ENCODE data around the gene VKORC1. TPM values are rescaled to one million over a fixed set of nuclear protein-coding genes. Genes with fewer than 3 reads are reported as not detected.

The VKORC1 gene
- 112 and 118 TPM in 2 replicates for polyA plus RNA-seq (2013)

DNA sequence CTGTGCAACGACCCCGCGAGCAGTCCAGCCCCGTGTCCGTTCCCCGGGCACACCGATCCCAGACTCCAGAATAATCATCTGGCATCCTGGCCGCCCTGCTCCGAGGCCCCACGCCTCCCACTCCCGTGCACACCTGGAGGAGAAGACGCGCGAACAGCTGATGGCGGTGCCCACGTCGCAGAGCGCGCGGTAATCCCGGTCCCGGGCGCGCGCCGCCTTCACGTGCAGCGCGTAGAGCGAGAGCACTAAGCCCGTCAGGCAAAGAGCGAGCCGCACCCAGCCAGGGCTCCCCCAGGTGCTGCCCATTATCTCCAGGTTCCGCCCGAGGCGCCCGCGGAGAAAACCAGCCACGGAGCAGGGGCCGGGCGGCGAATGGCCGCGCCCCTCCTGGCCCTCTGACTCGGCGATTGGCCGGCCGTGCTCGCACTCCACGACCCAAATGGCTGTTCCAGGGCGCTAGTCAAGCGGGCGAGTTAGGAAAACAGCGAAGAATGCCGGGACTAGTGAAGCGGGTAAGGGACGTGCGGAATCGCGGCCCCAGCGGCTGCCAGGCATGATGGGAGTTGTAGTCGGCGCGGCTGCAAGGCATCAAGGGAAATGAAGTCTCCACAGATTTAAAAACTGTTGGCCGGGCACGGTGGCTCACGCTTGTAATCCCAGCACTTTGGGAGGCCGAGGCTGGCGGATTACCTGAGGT lies at the start of gene VKORC1:
TSS of gene VKORC1 (minus strand) at position 374 of the 697 bp plus-strand sequence. CDS start at position 306, 68 bp downstream.
- WGBS (ENCODE audit: extremely low coverage, insufficient coverage, insufficient read length): no CpG with 5 or more reads among the region's 69 CpGs
- Histone ChIP-seq H3K9me3 (ENCODE audit: insufficient read depth, low read depth, low read length) (peaks cover 1% of the 10 kb centered on the region), H2AFZ (ENCODE audit: insufficient read depth, low read length, poor library complexity) (peak within 1 kb of the TSS; percentile 60), H3K18ac (ENCODE audit: low read length) (peak within 1 kb of the TSS; percentile 79), H4K91ac (ENCODE audit: low read depth, low read length) (peak within 1 kb of the TSS; percentile 76), H4K12ac (ENCODE audit: low read depth, low read length) (peak within 1 kb of the TSS; percentile 48), H3K36me3 (ENCODE audit: control insufficient read depth in 1 of 2, insufficient read depth in 2 of 2, low read length in 2 of 2) (peaks cover 11 to 15% of the 10 kb centered on the region in 2 experiments), H3K14ac (ENCODE audit: low read length) (peak within 1 kb of the TSS; percentile 80), H3K27me3 (ENCODE audit: insufficient read depth, low read length) (no peaks in the 10 kb centered on the region), H3K4me2 (ENCODE audit: low read length) (peak within 1 kb of the TSS; percentile 91), H4K8ac (ENCODE audit: low read depth, low read length) (peak within 1 kb of the TSS; percentile 68), H3K23ac (ENCODE audit: low read length) (no peak within 1 kb of the TSS), H2AK5ac (ENCODE audit: low read length) (peak within 1 kb of the TSS; percentile 9), H3K9ac (ENCODE audit: low read length) (peak within 1 kb of the TSS; percentile 88), H3K79me2 (ENCODE audit: control insufficient read depth, insufficient read depth, low read length, poor library complexity) (peaks cover 7% of the 10 kb centered on the region), H3K4me3 (ENCODE audit: low read depth, low read length) (peak within 1 kb of the TSS; percentile 93), H2BK5ac (ENCODE audit: low read depth, low read length, poor library complexity) (peak within 1 kb of the TSS; percentile 22), H3K79me1 (ENCODE audit: low read length) (peaks cover 6% of the 10 kb centered on the region), H3K4me1 (ENCODE audit: control insufficient read depth in 1 of 2, insufficient read depth in 2 of 2, low read length in 2 of 2) (peaks cover 3 to 4% of the 10 kb centered on the region in 2 experiments), H3K4ac (ENCODE audit: low read depth, low read length) (peak within 1 kb of the TSS; percentile 53), H2BK120ac (ENCODE audit: insufficient read depth, low read length, poor library complexity) (peak within 1 kb of the TSS; percentile 41), H2BK12ac (ENCODE audit: low read length) (no peak within 1 kb of the TSS), H3K27ac (ENCODE audit: low read depth, low read length) (peak within 1 kb of the TSS; percentile 79)
- DNase-seq: peak; percentile 99 to 100

DNA sequence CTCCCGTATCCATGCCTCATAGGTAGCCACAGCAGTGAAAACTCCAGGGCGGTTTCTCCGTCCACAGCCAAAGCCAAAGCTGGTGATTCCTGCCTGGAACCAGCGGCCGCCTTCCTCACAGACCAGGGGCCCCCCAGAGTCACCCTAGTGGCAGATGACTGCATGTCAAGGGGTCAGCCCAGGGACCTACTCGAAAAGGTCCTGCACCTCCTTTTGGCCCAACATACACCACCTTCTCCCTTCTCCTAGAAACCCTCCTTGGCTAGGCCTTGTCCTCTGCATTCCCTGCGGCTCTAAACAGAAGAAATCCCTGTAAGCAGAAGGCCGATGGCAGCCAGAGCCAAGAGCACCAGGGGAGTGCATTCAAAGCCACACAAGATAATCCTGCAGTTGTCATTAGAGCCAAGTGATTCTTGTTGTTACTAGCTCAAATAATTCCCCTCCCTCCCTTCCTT lies 49.1 kb upstream of the VKORC1 start:
- Histone ChIP-seq H2AK5ac (ENCODE audit: low read length) (no peak overlapping the region), H2BK12ac (ENCODE audit: low read length) (no peak overlapping the region), H3K4ac (ENCODE audit: low read depth, low read length) (no peak overlapping the region), H3K79me2 (ENCODE audit: control insufficient read depth, insufficient read depth, low read length, poor library complexity) (peaks cover 3% of the 10 kb centered on the region), H3K36me3 (ENCODE audit: control insufficient read depth in 1 of 2, insufficient read depth in 2 of 2, low read length in 2 of 2) (no peaks in the 10 kb centered on the region), H4K12ac (ENCODE audit: low read depth, low read length) (no peak overlapping the region), H3K14ac (ENCODE audit: low read length) (no peak overlapping the region), H3K9ac (ENCODE audit: low read length) (no peak overlapping the region), H4K91ac (ENCODE audit: low read depth, low read length) (no peak overlapping the region), H3K18ac (ENCODE audit: low read length) (no peak overlapping the region), H3K27ac (ENCODE audit: low read depth, low read length) (no peak overlapping the region), H3K4me2 (ENCODE audit: low read length) (no peak overlapping the region), H3K4me1 (ENCODE audit: control insufficient read depth in 1 of 2, insufficient read depth in 2 of 2, low read length in 2 of 2) (peaks cover 19 to 24% of the 10 kb centered on the region in 2 experiments), H3K9me3 (ENCODE audit: insufficient read depth, low read depth, low read length) (peaks cover 2% of the 10 kb centered on the region), H3K23ac (ENCODE audit: low read length) (no peak overlapping the region), H2AFZ (ENCODE audit: insufficient read depth, low read length, poor library complexity) (no peak overlapping the region), H3K4me3 (ENCODE audit: low read depth, low read length) (no peak overlapping the region), H2BK120ac (ENCODE audit: insufficient read depth, low read length, poor library complexity) (no peak overlapping the region), H3K79me1 (ENCODE audit: low read length) (peaks cover 17% of the 10 kb centered on the region), H3K27me3 (ENCODE audit: insufficient read depth, low read length) (no peaks in the 10 kb centered on the region), H2BK5ac (ENCODE audit: low read depth, low read length, poor library complexity) (no peak overlapping the region), H4K8ac (ENCODE audit: low read depth, low read length) (no peak overlapping the region)
- no peak for DNase-seq
- WGBS (ENCODE audit: extremely low coverage, insufficient coverage, insufficient read length): no CpG with 5 or more reads among the region's 8 CpGs

DNA sequence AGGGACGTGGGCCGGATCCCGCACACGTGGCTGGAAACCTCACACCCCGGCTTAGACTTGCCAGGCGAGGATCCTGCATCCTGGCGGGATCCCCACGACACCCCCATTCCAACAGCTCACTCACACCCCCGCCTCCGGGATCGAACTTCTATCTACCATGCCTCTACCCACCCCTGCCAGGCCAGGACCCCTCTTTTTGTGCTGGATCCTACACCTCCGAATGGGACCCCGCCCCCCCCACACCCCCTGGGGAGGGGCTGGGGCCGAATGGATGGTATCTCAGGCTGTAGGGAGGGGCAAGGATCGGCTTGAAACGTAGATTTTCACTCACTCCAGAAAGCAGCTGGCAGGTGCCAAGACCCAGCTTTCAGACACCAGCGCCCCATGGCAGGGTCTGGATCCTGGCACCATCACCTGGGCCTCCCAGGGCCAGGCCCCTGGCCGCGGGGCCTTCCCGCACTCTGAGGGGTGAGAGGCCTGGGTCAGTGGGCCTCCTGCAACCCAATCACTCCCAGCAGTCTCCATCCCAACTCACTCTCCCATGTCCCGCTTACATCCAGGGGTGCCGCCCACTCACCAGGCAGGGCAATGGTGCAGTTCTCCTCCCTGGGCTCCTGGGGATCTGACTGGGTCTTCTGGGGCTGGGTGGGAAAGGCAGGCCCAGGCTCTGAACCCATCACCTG lies 48.6 kb upstream of the VKORC1 start:
- WGBS (ENCODE audit: extremely low coverage, insufficient coverage, insufficient read length): no CpG with 5 or more reads among the region's 22 CpGs
- Histone ChIP-seq H2BK120ac (ENCODE audit: insufficient read depth, low read length, poor library complexity) (peak overlapping the region; percentile 26), H4K12ac (ENCODE audit: low read depth, low read length) (peak overlapping the region; percentile 75), H3K4me3 (ENCODE audit: low read depth, low read length) (no peak overlapping the region), H3K23ac (ENCODE audit: low read length) (no peak overlapping the region), H3K36me3 (ENCODE audit: control insufficient read depth in 1 of 2, insufficient read depth in 2 of 2, low read length in 2 of 2) (no peaks in the 10 kb centered on the region), H3K9ac (ENCODE audit: low read length) (peak overlapping the region; percentile 87), H3K18ac (ENCODE audit: low read length) (peak overlapping the region; percentile 26), H3K4me1 (ENCODE audit: control insufficient read depth in 1 of 2, insufficient read depth in 2 of 2, low read length in 2 of 2) (peaks cover 25 to 26% of the 10 kb centered on the region in 2 experiments), H3K4ac (ENCODE audit: low read depth, low read length) (peak overlapping the region; percentile 31), H2BK5ac (ENCODE audit: low read depth, low read length, poor library complexity) (no peak overlapping the region), H4K91ac (ENCODE audit: low read depth, low read length) (peak overlapping the region; percentile 75), H2AFZ (ENCODE audit: insufficient read depth, low read length, poor library complexity) (peak overlapping the region; percentile 87), H4K8ac (ENCODE audit: low read depth, low read length) (peak overlapping the region; percentile 72), H3K14ac (ENCODE audit: low read length) (peak overlapping the region; percentile 35), H3K27me3 (ENCODE audit: insufficient read depth, low read length) (no peaks in the 10 kb centered on the region), H3K4me2 (ENCODE audit: low read length) (peak overlapping the region; percentile 100), H3K79me1 (ENCODE audit: low read length) (peaks cover 23% of the 10 kb centered on the region), H2BK12ac (ENCODE audit: low read length) (no peak overlapping the region), H3K9me3 (ENCODE audit: insufficient read depth, low read depth, low read length) (peaks cover 6% of the 10 kb centered on the region), H3K27ac (ENCODE audit: low read depth, low read length) (no peak overlapping the region), H3K79me2 (ENCODE audit: control insufficient read depth, insufficient read depth, low read length, poor library complexity) (peaks cover 3% of the 10 kb centered on the region), H2AK5ac (ENCODE audit: low read length) (peak overlapping the region; percentile 31)
- DNase-seq: no peak

DNA sequence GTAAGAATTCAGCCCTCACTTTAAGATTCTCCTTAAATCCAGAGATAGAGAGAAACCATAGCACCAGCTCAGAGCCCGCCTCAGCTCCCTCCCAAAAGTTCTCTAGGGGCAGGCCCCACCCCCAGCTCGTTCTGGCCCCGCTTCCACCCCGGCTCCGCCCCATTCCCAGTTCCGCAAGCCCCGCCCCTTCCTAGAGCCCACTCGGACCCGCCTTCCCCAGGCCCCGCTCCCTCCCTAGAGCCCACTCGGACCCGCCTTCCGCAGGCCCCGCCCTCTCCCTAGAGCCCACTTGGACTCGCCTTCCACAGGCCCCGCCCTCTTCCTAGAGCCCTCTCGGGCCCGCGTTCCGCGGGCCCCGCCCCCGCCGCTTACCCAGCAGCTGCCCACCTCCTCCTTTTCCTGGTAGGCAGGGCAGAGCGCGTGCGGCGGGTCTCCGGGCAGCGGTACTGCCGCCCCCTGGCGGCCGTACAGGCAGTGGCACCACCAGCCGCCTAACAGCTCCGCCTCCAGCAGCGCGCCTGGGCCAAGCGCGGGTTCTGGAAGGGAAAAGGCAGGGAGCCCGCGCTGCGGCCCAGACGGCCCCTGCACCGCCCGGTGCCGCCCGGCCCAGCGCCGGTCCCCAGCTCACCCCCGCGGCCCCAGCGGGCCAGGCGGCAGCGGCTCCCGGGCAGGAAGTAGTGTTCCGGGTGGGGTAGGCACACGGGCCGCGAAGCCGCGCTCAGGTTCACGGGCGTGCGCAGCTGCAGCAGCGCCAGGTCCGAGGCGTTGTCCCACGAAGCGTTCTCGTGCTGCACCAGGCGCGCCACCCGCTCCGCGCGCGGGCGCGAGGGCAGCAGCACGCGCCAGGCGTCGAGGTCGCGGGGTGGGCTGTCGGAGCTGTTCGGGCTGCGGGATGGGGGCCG lies 47.8 kb upstream of the VKORC1 start:
- H3K9ac ChIP-seq (ENCODE audit: low read length): peak overlapping the region; percentile 87
- H4K91ac ChIP-seq (ENCODE audit: low read depth, low read length): peak overlapping the region; percentile 75
- peak overlapping the region; percentile 20 for H3K27ac ChIP-seq (ENCODE audit: low read depth, low read length)
- H3K23ac ChIP-seq (ENCODE audit: low read length): no peak overlapping the region
- peak overlapping the region; percentile 26 for H2BK120ac ChIP-seq (ENCODE audit: insufficient read depth, low read length, poor library complexity)
- peaks cover 26 to 27% of the 10 kb centered on the region in 2 experiments for H3K4me1 ChIP-seq (ENCODE audit: control insufficient read depth in 1 of 2, insufficient read depth in 2 of 2, low read length in 2 of 2)
- H2AFZ ChIP-seq (ENCODE audit: insufficient read depth, low read length, poor library complexity): peak overlapping the region; percentile 87
- peak overlapping the region; percentile 31 for H2AK5ac ChIP-seq (ENCODE audit: low read length)
- DNase-seq: peak; percentile 99
- no peaks in the 10 kb centered on the region for H3K36me3 ChIP-seq (ENCODE audit: control insufficient read depth in 1 of 2, insufficient read depth in 2 of 2, low read length in 2 of 2)
- H2BK5ac ChIP-seq (ENCODE audit: low read depth, low read length, poor library complexity): peak overlapping the region; percentile 42
- peaks cover 23% of the 10 kb centered on the region for H3K79me1 ChIP-seq (ENCODE audit: low read length)
- H3K9me3 ChIP-seq (ENCODE audit: insufficient read depth, low read depth, low read length): peaks cover 6% of the 10 kb centered on the region
- H3K79me2 ChIP-seq (ENCODE audit: control insufficient read depth, insufficient read depth, low read length, poor library complexity): peaks cover 3% of the 10 kb centered on the region
- H2BK12ac ChIP-seq (ENCODE audit: low read length): peak overlapping the region; percentile 1
- WGBS (ENCODE audit: extremely low coverage, insufficient coverage, insufficient read length): no CpG with 5 or more reads among the region's 89 CpGs
- H3K14ac ChIP-seq (ENCODE audit: low read length): peak overlapping the region; percentile 35
- peak overlapping the region; percentile 31 for H3K4ac ChIP-seq (ENCODE audit: low read depth, low read length)
- H3K4me3 ChIP-seq (ENCODE audit: low read depth, low read length): peak overlapping the region; percentile 68
- H3K4me2 ChIP-seq (ENCODE audit: low read length): peak overlapping the region; percentile 100
- peak overlapping the region; percentile 72 for H4K8ac ChIP-seq (ENCODE audit: low read depth, low read length)
- H3K27me3 ChIP-seq (ENCODE audit: insufficient read depth, low read length): no peaks in the 10 kb centered on the region
- H3K18ac ChIP-seq (ENCODE audit: low read length): peak overlapping the region; percentile 26
- H4K12ac ChIP-seq (ENCODE audit: low read depth, low read length): peak overlapping the region; percentile 75
